Right lobe of liver (tissue), 6 donors: Measurements from ENCODE around the gene PRM2. TPM values are rescaled to one million over a fixed set of nuclear protein-coding genes. Genes with fewer than 3 reads are reported as not detected.
A peak's percentile ranks its signal among the peaks of the same experiment; 100 is the strongest.

Experiments used
- ATAC-seq, 4 donors: fragments of 200-7000 bp; cut with Tn5 transposase; one replicate each; pipeline ENCODE4 v1.9.1; 2020; ENCODE audit warnings: mild to moderate bottlenecking in 4 of 4, moderate library complexity in 4 of 4
- DNase-seq, 3 donors: peaks; one replicate each; pipeline ENCODE4 v3.0.0-alpha.2; 2020
- H3K27ac ChIP-seq, 3 donors: fragments of 200-600 bp; one replicate each; pipeline ENCODE4 v1.8.0; 2022
- H3K27me3 ChIP-seq, 2 donors: fragments of 200-600 bp; one replicate each; pipeline ENCODE4 v1.8.0; 2022
- H3K36me3 ChIP-seq, 4 donors: fragments of 200-600 bp; sonication (generic) in 1 of 4; one replicate each; pipeline versions ENCODE4 v1.5.1 to v1.8.0; 2017 to 2022; ENCODE audit warnings: control low read depth in 1 of 4
- H3K4me1 ChIP-seq, 4 donors: fragments of 200-600 bp; sonication (generic) in 1 of 4; one replicate each; pipeline versions ENCODE4 v1.5.1 to v1.8.0; 2017 to 2022; ENCODE audit warnings: control low read depth in 1 of 4
- H3K4me3 ChIP-seq, 3 donors: fragments of 200-600 bp; one replicate each; pipeline ENCODE4 v1.8.0; 2022
- H3K9me3 ChIP-seq, 4 donors: fragments of 200-600 bp; sonication (generic) in 1 of 4; one replicate each; pipeline versions ENCODE4 v1.5.1 to v1.8.0; 2017 to 2022; ENCODE audit warnings: control low read depth in 1 of 4
- CTCF ChIP-seq, 4 donors: fragments of 200-600 bp in 3 of 4; fragments of 450-650 bp in 1 of 4; IDR thresholded peaks; one replicate each; pipeline versions ENCODE4 v1.5.1 to v1.8.0; 2016 to 2022; ENCODE audit warnings: antibody characterized with exemption in 4 of 4, mild to moderate bottlenecking in 2 of 4
- POLR2A ChIP-seq: fragments of 450-650 bp; IDR thresholded peaks from one replicate; pipeline ENCODE4 v1.6.1; 2017; ENCODE audit warnings: antibody characterized with exemption, mild to moderate bottlenecking
- WGBS: methylation state at CpG from one replicate; pipeline ENCODE4 v1.1.6; 2018; ENCODE audit warnings: low coverage, low lambda C conversion rate; ENCODE audit not compliant: insufficient coverage; ENCODE audit errors: missing lambda C conversion rate; 5-methylcytosine and 5-hydroxymethylcytosine counted together
- intact Hi-C, 2 donors: fragments of 100-400 bp; cut with DNase I; formaldehyde crosslinking; loops; one replicate each; pipeline versions ENCODE4 v1.11.2 to v1.14.1; 2022
- total RNA-seq, 6 experiments: library from RNA; depleted of rRNA in 2 of 6; stranded (reverse); fragments of >200 nt in 2 of 6; fragmentation: NEBNext Ultra II Directional in 3 of 6; extraction: Animal tissue kit (Norgen Biotek cat#: 25700) in 3 of 6; gene quantifications; one replicate each; pipeline versions ENCODE4 v1.1.0 to v1.2.4, GENCODE V29; 2016 to 2023
- donor health status: DM: no; HTN: yes; CAD: no.
- donor health status: DM: no; HTN: no; CAD: no.
- donor health status: DM: no; HTN: no; CAD: no.
- donor health status: DM: no; HTN: yes; CAD: no.
- donor health status: DM: no; HTN: yes; CAD: no.

PRM2 gene
- total RNA-seq, 6 experiments from 2014 or later = not detected

- Histone ChIP-seq H3K4me3 (no peak overlapping the region), H3K27me3 (no peaks in the 10 kb centered on the region), H3K9me3 (no peaks in the 10 kb centered on the region), H3K27ac (no peak overlapping the region), H3K36me3 (no peaks in the 10 kb centered on the region), H3K4me1 (peaks cover 0 to 11% (median 4%) of the 10 kb centered on the region in 4 donors)
- TF ChIP-seq POLR2A (no peak), CTCF (IDR thresholded peaks at IDR 0.05) (no peak)
- ATAC-seq (no peak), DNase-seq (no peak)
- intact Hi-C loops = loop anchor here in 1 of 2 donors (10.0 kb wide), 1 partner anchor 48 kb away; no protein-coding TSS in a partner anchor
- WGBS = 78% methylated on average over 5 of the region's 8 CpGs
Measured at GRCh38 chr16:11252482-11252931, 23.8 kb downstream of the PRM2 start.

- ATAC-seq (no peak), DNase-seq (peak in 1 of 3 donors; percentile 41)
- H3K4me1 ChIP-seq = peaks cover 0 to 10% (median 4%) of the 10 kb centered on the region in 4 donors
- TF ChIP-seq POLR2A = no peak
- TF ChIP-seq CTCF (IDR thresholded peaks at IDR 0.05) = no peak
- no peak overlapping the region for H3K27ac ChIP-seq
- intact Hi-C loops = loop anchor here in 1 of 2 donors (10.0 kb wide), 1 partner anchor 47 kb away; no protein-coding TSS in a partner anchor
- H3K4me3 ChIP-seq = no peak overlapping the region
- no peaks in the 10 kb centered on the region for H3K27me3 ChIP-seq
- whole genome bisulfite sequencing = 71% methylated on average over 9 of the region's 18 CpGs
- H3K9me3 ChIP-seq = no peaks in the 10 kb centered on the region
- H3K36me3 ChIP-seq = no peaks in the 10 kb centered on the region
Measured at GRCh38 chr16:11251525-11252481, 24.5 kb downstream of the PRM2 start.

GRCh38 chr16:11250786-11251524, 25.3 kb downstream of the PRM2 start:
- no peaks in the 10 kb centered on the region for H3K9me3 ChIP-seq
- H3K4me1 ChIP-seq = peaks cover 0 to 13% (median 4%) of the 10 kb centered on the region in 4 donors
- intact Hi-C loops = loop anchor here in 1 of 2 donors (10.0 kb wide), 1 partner anchor 46 kb away; no protein-coding TSS in a partner anchor
- ATAC-seq (no peak), DNase-seq (no peak)
- H3K4me3 ChIP-seq = no peak overlapping the region
- TF ChIP-seq CTCF (IDR thresholded peaks at IDR 0.05) = no peak
- no peak for TF ChIP-seq POLR2A
- 97% methylated on average over 8 of the region's 10 CpGs for WGBS
- H3K27ac ChIP-seq = no peak overlapping the region
- H3K36me3 ChIP-seq = no peaks in the 10 kb centered on the region
- H3K27me3 ChIP-seq = no peaks in the 10 kb centered on the region

GRCh38 chr16:11250091-11250785, 26.0 kb downstream of the PRM2 start:
- peak in 1 of 4 donors; percentile 28 for ATAC-seq
- Histone ChIP-seq H3K4me3 (no peak overlapping the region), H3K27ac (no peak overlapping the region), H3K4me1 (peaks cover 0 to 20% (median 7%) of the 10 kb centered on the region in 4 donors), H3K36me3 (no peaks in the 10 kb centered on the region), H3K9me3 (no peaks in the 10 kb centered on the region), H3K27me3 (no peaks in the 10 kb centered on the region)
- TF ChIP-seq CTCF (IDR thresholded peaks at IDR 0.05) = no peak
- no peak for TF ChIP-seq POLR2A
- intact Hi-C loops = loop anchor here in 1 of 2 donors (10.0 kb wide), 1 partner anchor 45 kb away; no protein-coding TSS in a partner anchor
- peak in 1 of 3 donors; percentile 38 for DNase-seq
- WGBS = 68% methylated on average over 10 of the region's 16 CpGs
